ENCODE data around the gene SLFN14.
A peak's percentile ranks its signal among the peaks of the same experiment; 100 is the strongest.
"Not testable (repeated sequence)": the region's sequence is repeated elsewhere in the genome, so short reads cannot be mapped to it uniquely, and the experiment has no call there.

Gene SLFN14

GRCh38 chr17:35560703-35561102, at the start of gene SLFN14:
TSS of gene SLFN14 (minus strand) at chr17:35560819. CDS start at chr17:35558062, 2,757 bp downstream.
- no peak for DNase-seq

- no peak for DNase-seq
Measured at GRCh38 chr17:35609831-35610230, 49.2 kb upstream of the SLFN14 start.

GRCh38 chr17:35607239-35607847, 46.7 kb upstream of the SLFN14 start:
- DNase-seq = no peak

- no peak for DNase-seq
Measured at GRCh38 chr17:35605678-35606077, 45.1 kb upstream of the SLFN14 start.

GRCh38 chr17:35603674-35604073, 43.1 kb upstream of the SLFN14 start:
- DNase-seq = no peak

- DNase-seq = no peak
Measured at GRCh38 chr17:35597604-35598003, 37.0 kb upstream of the SLFN14 start.

GRCh38 chr17:35596530-35597233, 36.1 kb upstream of the SLFN14 start:
- DNase-seq = no peak

GRCh38 chr17:35596072-35596471, 35.5 kb upstream of the SLFN14 start:
- no peak for DNase-seq

- peak; percentile 75 for DNase-seq
Measured at GRCh38 chr17:35588196-35588920, 27.7 kb upstream of the SLFN14 start.

GRCh38 chr17:35587074-35587961, 26.7 kb upstream of the SLFN14 start, which contains the start of gene AP2B1:
TSS of gene AP2B1 (plus strand) at chr17:35587322. CDS start at chr17:35594031, 6,709 bp downstream.
- peak; percentile 97 for DNase-seq

GRCh38 chr17:35586569-35587073, 26.0 kb upstream of the SLFN14 start:
- DNase-seq = no peak

GRCh38 chr17:35584061-35584460, 23.4 kb upstream of the SLFN14 start:
- DNase-seq = no peak

GRCh38 chr17:35578929-35579432, 18.4 kb upstream of the SLFN14 start:
- peak; percentile 13 for DNase-seq

GRCh38 chr17:35578197-35578928, 17.7 kb upstream of the SLFN14 start, which contains the start of gene PEX12:
TSS of gene PEX12 (minus strand) at chr17:35578571. CDS start at chr17:35578021, 550 bp downstream.
- DNase-seq = peak; percentile 93

GRCh38 chr17:35577830-35578196, 17.2 kb upstream of the SLFN14 start:
- peak; percentile 23 for DNase-seq

GRCh38 chr17:35575759-35576158, 15.1 kb upstream of the SLFN14 start:
- no peak for DNase-seq

- no peak for DNase-seq
Measured at GRCh38 chr17:35569405-35569804, 8.8 kb upstream of the SLFN14 start.

- peak; percentile 58 for DNase-seq
Measured at GRCh38 chr17:35568561-35568960, 7.9 kb upstream of the SLFN14 start.

- DNase-seq = no peak
Measured at GRCh38 chr17:35566968-35567367, 6.3 kb upstream of the SLFN14 start.

GRCh38 chr17:35563181-35563580, 2.6 kb upstream of the SLFN14 start:
- not testable (repeated sequence) for DNase-seq

- DNase-seq = no peak
Measured at GRCh38 chr17:35559495-35560210, 966 bp downstream of the SLFN14 start.

Data from activated CD4-positive, alpha-beta T cell treated with anti-CD3 and anti-CD28 coated beads, Interleukin-2, Interleukin-6, amounts not matched to agents 100 ng/mL and 50 ng/mL, durations not matched to agents 16 hours and 8 hours (primary cell).